ENCODE measurements around the gene AZU1. TPM values are rescaled to one million over a fixed set of nuclear protein-coding genes. Genes with fewer than 3 reads are reported as not detected.

Gene AZU1
- total RNA-seq, 1 donor from 2014 or later = 1.3 TPM

DNA sequence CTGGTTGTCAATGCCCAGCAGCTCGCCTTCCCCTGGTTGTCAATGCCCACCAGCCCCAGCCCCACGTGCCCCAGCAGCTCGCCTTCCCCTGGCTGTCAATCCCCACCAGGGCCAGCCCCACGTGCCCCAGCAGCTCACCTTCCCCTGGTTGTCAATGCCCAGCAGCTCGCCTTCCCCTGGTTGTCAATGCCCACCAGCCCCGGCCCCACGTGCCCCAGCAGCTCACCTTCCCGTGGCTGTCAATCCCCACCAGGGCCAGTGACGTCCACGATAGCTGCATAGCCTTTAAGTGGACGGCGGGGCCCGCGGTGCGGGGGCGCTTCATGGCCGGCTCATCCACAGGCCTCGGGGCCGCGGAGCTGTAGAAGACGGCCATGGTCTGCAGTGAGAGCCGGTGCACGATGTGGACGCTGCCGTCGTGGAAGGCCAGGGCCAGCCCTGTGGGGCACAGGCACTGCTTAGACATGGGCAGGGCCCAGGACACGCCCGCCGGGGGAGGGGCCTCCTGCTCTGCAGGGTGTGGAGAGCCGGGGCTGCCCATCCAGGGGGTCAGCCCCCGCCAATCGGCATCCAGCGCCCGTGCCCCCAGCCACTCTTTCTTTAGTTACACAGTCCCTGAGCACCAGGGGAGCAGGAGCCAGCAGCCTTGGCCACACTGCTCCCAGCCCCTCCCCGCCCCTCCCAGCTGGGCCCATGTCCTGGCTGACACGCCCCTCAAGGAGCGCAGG lies 52.2 kb downstream of the AZU1 start:
- H3K27me3 Mint-ChIP-seq = no peaks in the 10 kb centered on the region
- DNase-seq (no peak), ATAC-seq (ENCODE audit: low read depth) (no peak)
- no peaks in the 10 kb centered on the region for H3K9me3 Mint-ChIP-seq
- H3K36me3 Mint-ChIP-seq (ENCODE audit: low read depth) = peaks cover 42% of the 10 kb centered on the region
- ChIA-PET POLR2A (interaction anchor here (0.7 to 1.5 kb wide), 3 partner anchors 13 to 187 kb away, joined by 3 to 8 read pairs (median 3); partner anchors contain the start of genes ARHGAP45, MED16 and RNU6-9), CTCF (interaction anchor here (0.5 kb wide), 1 partner anchor 23 kb away, joined by 3 read pairs; no protein-coding TSS in a partner anchor)
- H3K4me1 Mint-ChIP-seq = no peaks in the 10 kb centered on the region
- H3K4me3 Mint-ChIP-seq = no peak overlapping the region
- TF ChIP-seq, protein P1, sequence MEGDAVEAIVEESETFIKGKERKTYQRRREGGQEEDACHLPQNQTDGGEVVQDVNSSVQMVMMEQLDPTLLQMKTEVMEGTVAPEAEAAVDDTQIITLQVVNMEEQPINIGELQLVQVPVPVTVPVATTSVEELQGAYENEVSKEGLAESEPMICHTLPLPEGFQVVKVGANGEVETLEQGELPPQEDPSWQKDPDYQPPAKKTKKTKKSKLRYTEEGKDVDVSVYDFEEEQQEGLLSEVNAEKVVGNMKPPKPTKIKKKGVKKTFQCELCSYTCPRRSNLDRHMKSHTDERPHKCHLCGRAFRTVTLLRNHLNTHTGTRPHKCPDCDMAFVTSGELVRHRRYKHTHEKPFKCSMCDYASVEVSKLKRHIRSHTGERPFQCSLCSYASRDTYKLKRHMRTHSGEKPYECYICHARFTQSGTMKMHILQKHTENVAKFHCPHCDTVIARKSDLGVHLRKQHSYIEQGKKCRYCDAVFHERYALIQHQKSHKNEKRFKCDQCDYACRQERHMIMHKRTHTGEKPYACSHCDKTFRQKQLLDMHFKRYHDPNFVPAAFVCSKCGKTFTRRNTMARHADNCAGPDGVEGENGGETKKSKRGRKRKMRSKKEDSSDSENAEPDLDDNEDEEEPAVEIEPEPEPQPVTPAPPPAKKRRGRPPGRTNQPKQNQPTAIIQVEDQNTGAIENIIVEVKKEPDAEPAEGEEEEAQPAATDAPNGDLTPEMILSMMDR (IDR thresholded peaks at IDR 0.05) = no peak
- intact Hi-C loops (cut with micrococcal nuclease) = no loop called here
- H3K27ac Mint-ChIP-seq = no peak overlapping the region

Other genes starting within 250 kb of the AZU1 start
- gene HCN2, start 238.0 kb upstream of the AZU1 start, total RNA-seq = 0.13 and 0.17 TPM in 2 replicates
- gene POLRMT, start 194.3 kb upstream of the AZU1 start, total RNA-seq = 54.7 and 58.2 TPM in 2 replicates
- gene FGF22, start 188.0 kb upstream of the AZU1 start, total RNA-seq = 0.64 and 0.73 TPM in 2 replicates
- gene RNF126, start 164.6 kb upstream of the AZU1 start, total RNA-seq = 75.9 and 82.7 TPM in 2 replicates
- 2.1 and 2.2 TPM in 2 replicates for gene FSTL3, start 151.4 kb upstream of the AZU1 start, total RNA-seq
- gene PRSS57, start 132.4 kb upstream of the AZU1 start, total RNA-seq = not detected in 2 replicates
- not detected in 2 replicates for gene PALM, start 118.9 kb upstream of the AZU1 start, total RNA-seq
- gene MISP, start 76.7 kb upstream of the AZU1 start, total RNA-seq = not detected in 2 replicates
- 404 and 417 TPM in 2 replicates for gene PTBP1, start 30.4 kb upstream of the AZU1 start, total RNA-seq
- not detected in 2 replicates for gene PLPPR3, start 5.9 kb upstream of the AZU1 start, total RNA-seq
- gene PRTN3, start 13.2 kb downstream of the AZU1 start, total RNA-seq = not detected in 2 replicates
- not detected in 2 replicates for gene ELANE, start 24.5 kb downstream of the AZU1 start, total RNA-seq
- gene CFD, start 31.8 kb downstream of the AZU1 start, total RNA-seq = 0.54 TPM in 1 of 2 replicates, not detected in the other
- gene MED16, start 65.3 kb downstream of the AZU1 start, total RNA-seq = 76.1 and 79.3 TPM in 2 replicates
- gene RNU6-9, start 65.6 kb downstream of the AZU1 start, total RNA-seq = not detected in 2 replicates
- 174 and 189 TPM in 2 replicates for gene R3HDM4, start 85.4 kb downstream of the AZU1 start, total RNA-seq
- 0.49 TPM in 2 replicates for gene KISS1R, start 89.5 kb downstream of the AZU1 start, total RNA-seq
- gene ARID3A, start 98.2 kb downstream of the AZU1 start, total RNA-seq = 67.7 and 74.9 TPM in 2 replicates
- gene WDR18, start 156.5 kb downstream of the AZU1 start, total RNA-seq = 66.5 and 84.7 TPM in 2 replicates
- gene GRIN3B, start 172.6 kb downstream of the AZU1 start, total RNA-seq = 0.11 TPM in 1 of 2 replicates, not detected in the other
- gene TMEM259, start 193.3 kb downstream of the AZU1 start, total RNA-seq = 223 and 257 TPM in 2 replicates
- gene RNU6-2, start 193.7 kb downstream of the AZU1 start, total RNA-seq = not detected in 2 replicates
- 352 and 371 TPM in 2 replicates for gene CNN2, start 198.8 kb downstream of the AZU1 start, total RNA-seq
- 164 and 188 TPM in 2 replicates for gene ABCA7, start 212.3 kb downstream of the AZU1 start, total RNA-seq
- 266 and 312 TPM in 2 replicates for gene ARHGAP45, start 239.3 kb downstream of the AZU1 start, total RNA-seq